Retinal pigment epithelial cell (primary cell): ENCODE measurements around the gene AK5.
A peak's percentile ranks its signal among the peaks of the same experiment; 100 is the strongest.
"Not testable (repeated sequence)": the region's sequence is repeated elsewhere in the genome, so short reads cannot be mapped to it uniquely, and the experiment has no call there.

Experiments
- DNase-seq: peaks from one replicate; pipeline ENCODE4 v3.0.0-alpha.2; 2010; ENCODE audit warnings: low read depth
- H3K4me3 ChIP-seq: 2 replicates; pipeline ENCODE4 v1.5.1; 2011; ENCODE audit warnings: mild to moderate bottlenecking, low read length, control low read depth, moderate library complexity
- TF ChIP-seq, protein P1 (sequence below): conservative IDR thresholded peaks from 2 replicates; pipeline ENCODE4 v1.5.1; 2011; ENCODE audit warnings: low read depth, low read length, control low read depth, inconsistent platforms

AK5 gene

DNA sequence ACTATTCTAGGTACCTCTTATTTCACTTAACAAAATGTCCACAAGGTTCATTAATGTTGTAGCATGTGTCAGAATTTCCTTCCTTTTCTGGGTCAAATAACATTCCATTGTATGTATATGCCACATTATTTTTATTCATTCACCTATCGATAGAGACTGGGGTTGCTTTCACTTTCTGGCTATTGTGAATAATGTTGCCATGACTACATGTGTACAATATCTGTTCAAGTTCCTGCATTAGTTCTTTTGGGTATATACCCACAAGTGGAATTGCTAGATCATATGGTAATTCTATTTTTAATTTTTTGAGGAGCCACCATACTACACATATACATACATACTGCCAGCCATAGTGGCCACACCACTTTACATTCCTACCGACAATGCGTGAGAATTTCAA is 242.2 kb downstream of the AK5 start:
- no peak for DNase-seq
- no peak overlapping the region for H3K4me3 ChIP-seq
- TF ChIP-seq, protein P1, sequence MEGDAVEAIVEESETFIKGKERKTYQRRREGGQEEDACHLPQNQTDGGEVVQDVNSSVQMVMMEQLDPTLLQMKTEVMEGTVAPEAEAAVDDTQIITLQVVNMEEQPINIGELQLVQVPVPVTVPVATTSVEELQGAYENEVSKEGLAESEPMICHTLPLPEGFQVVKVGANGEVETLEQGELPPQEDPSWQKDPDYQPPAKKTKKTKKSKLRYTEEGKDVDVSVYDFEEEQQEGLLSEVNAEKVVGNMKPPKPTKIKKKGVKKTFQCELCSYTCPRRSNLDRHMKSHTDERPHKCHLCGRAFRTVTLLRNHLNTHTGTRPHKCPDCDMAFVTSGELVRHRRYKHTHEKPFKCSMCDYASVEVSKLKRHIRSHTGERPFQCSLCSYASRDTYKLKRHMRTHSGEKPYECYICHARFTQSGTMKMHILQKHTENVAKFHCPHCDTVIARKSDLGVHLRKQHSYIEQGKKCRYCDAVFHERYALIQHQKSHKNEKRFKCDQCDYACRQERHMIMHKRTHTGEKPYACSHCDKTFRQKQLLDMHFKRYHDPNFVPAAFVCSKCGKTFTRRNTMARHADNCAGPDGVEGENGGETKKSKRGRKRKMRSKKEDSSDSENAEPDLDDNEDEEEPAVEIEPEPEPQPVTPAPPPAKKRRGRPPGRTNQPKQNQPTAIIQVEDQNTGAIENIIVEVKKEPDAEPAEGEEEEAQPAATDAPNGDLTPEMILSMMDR = no peak

GRCh38 chr1:77531149-77531548 is 249.3 kb downstream of the AK5 start:
- DNase-seq = not testable (repeated sequence)

DNA sequence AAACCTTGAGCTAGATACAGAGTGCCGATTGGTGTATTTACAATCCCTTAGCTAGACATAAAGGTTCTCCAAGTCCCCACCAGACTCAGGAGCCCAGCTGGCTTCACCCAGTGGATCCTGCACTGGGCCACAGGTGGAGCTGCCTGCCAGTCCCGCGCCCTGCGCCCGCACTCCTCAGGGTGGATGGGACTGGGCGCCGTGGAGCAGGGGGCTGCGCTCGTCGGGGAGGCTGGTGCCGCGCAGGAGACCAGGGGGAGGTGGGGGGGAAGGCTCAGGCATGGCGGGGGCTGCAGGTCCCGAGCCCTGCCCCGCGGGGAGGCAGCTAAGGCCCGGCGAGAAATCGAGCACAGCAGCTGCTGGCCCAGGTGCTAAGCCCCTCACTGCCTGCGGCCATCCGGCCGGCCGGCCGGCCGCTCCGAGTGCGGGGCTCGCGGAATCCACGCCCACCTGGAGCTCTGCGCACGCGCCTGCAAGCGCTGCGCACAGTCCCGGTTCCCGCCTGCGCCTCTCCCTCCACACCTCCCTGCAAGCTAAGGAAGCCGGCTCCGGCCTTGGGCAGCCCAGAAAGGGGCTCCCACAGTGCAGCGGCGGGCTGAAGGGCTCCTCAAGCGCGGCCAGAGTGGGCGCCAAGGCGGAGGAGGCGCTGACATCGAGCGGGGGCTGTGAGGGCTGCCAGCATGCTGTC is 249.9 kb downstream of the AK5 start:
- not testable (repeated sequence) for H3K4me3 ChIP-seq

More at GRCh38 chr1:77531149-77531548, 249.3 kb downstream of the AK5 start:
- not testable (repeated sequence) for H3K4me3 ChIP-seq

DNA sequence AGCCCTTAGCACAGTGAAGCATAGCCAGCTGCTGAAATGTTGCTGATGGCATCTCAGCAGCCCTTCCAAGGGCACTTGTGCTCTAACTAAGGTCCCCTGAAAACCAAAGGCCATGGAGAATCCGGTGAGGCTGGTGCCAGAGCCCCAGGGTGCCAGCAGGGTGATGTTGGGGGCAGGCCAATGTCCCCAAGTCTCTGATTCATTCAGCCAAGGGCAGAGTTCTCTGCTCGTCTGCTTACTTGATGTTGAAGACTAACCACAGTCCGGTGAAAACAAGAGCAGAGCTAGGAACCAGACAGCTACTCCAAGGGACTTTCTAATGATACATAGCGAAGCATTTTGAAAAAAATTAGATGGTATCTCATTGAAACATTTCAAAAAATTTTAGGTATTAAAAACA is 250.8 kb downstream of the AK5 start:
- H3K4me3 ChIP-seq = no peak overlapping the region
- TF ChIP-seq, protein P1 = no peak
- DNase-seq = no peak

More for the DNA sequence above, 249.9 kb downstream of the AK5 start:
- DNase-seq = not testable (repeated sequence)

GRCh38 chr1:77533660-77534305 is 252.0 kb downstream of the AK5 start:
- peak; percentile 30 for DNase-seq
- H3K4me3 ChIP-seq = no peak overlapping the region
- TF ChIP-seq, protein P1 = peak; percentile 82

DNA sequence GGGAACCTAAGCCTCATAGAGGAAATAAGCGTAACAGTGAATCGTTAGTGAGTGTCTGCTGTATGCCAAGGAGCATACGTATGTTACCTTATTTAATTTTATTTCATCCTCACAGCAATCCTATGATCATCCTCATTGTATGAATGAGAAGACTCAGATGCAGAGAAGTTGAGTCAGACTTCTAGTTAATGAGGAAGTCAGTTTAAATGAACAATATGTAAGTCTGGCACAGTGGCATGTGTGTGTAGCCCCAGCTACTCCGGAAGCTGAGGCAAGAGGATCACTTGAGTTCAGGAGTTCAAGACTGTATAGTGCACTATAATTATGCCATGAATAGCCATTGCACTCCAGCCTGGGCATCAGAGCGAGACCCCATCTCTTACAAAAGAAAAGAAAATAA is 252.6 kb downstream of the AK5 start:
- DNase-seq = no peak
- H3K4me3 ChIP-seq = no peak overlapping the region
- TF ChIP-seq, protein P1 = no peak

DNA sequence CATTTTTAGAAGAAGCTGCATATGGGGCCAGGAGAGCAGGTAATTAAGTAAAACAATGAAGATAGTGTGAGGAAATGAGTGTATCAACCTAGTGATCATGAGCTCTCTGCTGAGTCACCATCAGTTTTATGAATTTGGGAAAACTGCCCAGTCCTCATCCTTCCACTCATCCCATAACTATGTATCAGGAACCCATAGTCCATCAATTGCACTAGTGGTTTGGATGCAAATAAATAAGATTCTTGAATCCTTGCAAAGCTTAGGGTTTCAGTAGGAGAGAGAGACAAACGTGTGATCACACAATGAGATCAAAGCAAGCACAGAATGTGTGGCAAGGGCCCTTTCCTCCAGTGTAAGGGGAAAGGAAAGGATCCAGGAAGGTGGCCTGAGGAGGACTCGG is 255.0 kb downstream of the AK5 start:
- TF ChIP-seq, protein P1 = no peak
- peak; percentile 60 for DNase-seq
- no peak overlapping the region for H3K4me3 ChIP-seq

GRCh38 chr1:77538956-77539518 is 257.2 kb downstream of the AK5 start:
- DNase-seq = peak; percentile 17
- H3K4me3 ChIP-seq = no peak overlapping the region
- TF ChIP-seq, protein P1 = no peak
